Adrenal gland (tissue), 12 donors: ENCODE measurements around the gene SNRPF. TPM values are rescaled to one million over a fixed set of nuclear protein-coding genes. Genes with fewer than 3 reads are reported as not detected.
A peak's percentile ranks its signal among the peaks of the same experiment; 100 is the strongest.

Experiments used
- DNase-seq, 7 donors: peaks; one replicate each; pipeline ENCODE4 v3.0.0-alpha.2; 2019 to 2020
- H3K27ac ChIP-seq, 5 donors: fragments of 200-600 bp; sonication (generic) in 4 of 5; 1 replicate in 3 of 5; 2 replicates in 2 of 5; pipeline versions ENCODE4 v1.5.1 to v1.8.0; 2016 to 2020; ENCODE audit warnings: mild to moderate bottlenecking in 1 of 5
- H3K27me3 ChIP-seq: fragments of 200-600 bp; 2 replicates; pipeline ENCODE4 v1.8.0; 2021
- H3K36me3 ChIP-seq, 2 donors: fragments of 200-600 bp; replicated peaks in 1 of 2; 1 replicate in 1 of 2; 2 replicates in 1 of 2; pipeline versions ENCODE4 v1.5.1 to v1.8.0; 2018 to 2022
- H3K4me1 ChIP-seq, 2 donors: fragments of 200-600 bp; replicated peaks in 1 of 2; 1 replicate in 1 of 2; 2 replicates in 1 of 2; pipeline versions ENCODE4 v1.5.1 to v1.8.0; 2018 to 2021
- H3K4me3 ChIP-seq, 4 donors: fragments of 200-600 bp; sonication (generic) in 3 of 4; one replicate each; pipeline ENCODE4 v1.5.1; 2016 to 2018
- H3K9me3 ChIP-seq, 3 donors: fragments of 200-600 bp; sonication (generic) in 1 of 3; replicated peaks in 1 of 3; 1 replicate in 2 of 3; 2 replicates in 1 of 3; pipeline versions ENCODE4 v1.5.1 to v1.8.0; 2016 to 2021
- POLR2A ChIP-seq, 2 donors: fragments of 450-650 bp; IDR thresholded peaks; one replicate each; pipeline ENCODE4 v1.6.1; 2017; ENCODE audit warnings: antibody characterized with exemption in 2 of 2, mild to moderate bottlenecking in 2 of 2, moderate library complexity in 1 of 2
- WGBS, 4 donors: extraction: QIAGEN DNeasy Blood & Tissue Kit in 2 of 4; methylation state at CpG; one replicate each; pipeline versions ENCODE4 v1.1.5 to v1.1.7; 2013 to 2017; 5-methylcytosine and 5-hydroxymethylcytosine counted together
- intact Hi-C, 2 donors: fragments of 100-400 bp; cut with DNase I; formaldehyde crosslinking; loops; one replicate each; pipeline versions ENCODE4 v1.14.1 to v1.15.0; 2022 to 2023
- polyA plus RNA-seq, 3 donors: library from polyadenylated mRNA; stranded (reverse); fragments of 200-250 nt in 2 of 3; fragments of 350-450 nt in 1 of 3; fragmentation: Illumina TruSeq in 1 of 3; extraction: RNeasy Lipid Tissue Mini Kit (QIAGEN cat#74804) in 1 of 3; gene quantifications; one replicate each; pipeline ENCODE4 v1.2.3, GENCODE V29; 2013 to 2014
- total RNA-seq, 9 donors: library from RNA; depleted of rRNA in 4 of 9; stranded (reverse); fragments of >200 nt in 4 of 9; fragments of 120-200 nt in 1 of 9; fragmentation: NEBNext Ultra II Directional in 1 of 9; extraction: Animal tissue kit (Norgen Biotek cat#: 25700) in 1 of 9; gene quantifications; one replicate each; pipeline versions ENCODE4 v1.1.0 to v1.2.4, GENCODE V29; 2013 to 2023
- TF ChIP-seq, protein P1 (sequence below), 6 experiments: fragments of 450-650 bp in 4 of 6; fragments of 200-600 bp in 2 of 6; sonication (generic) in 1 of 6; IDR thresholded peaks; 1 replicate in 5 of 6; 2 replicates in 1 of 6; pipeline versions ENCODE4 v1.5.1 to v1.8.0; 2016 to 2021; ENCODE audit warnings: antibody characterized with exemption in 6 of 6, mild to moderate bottlenecking in 2 of 6, moderate library complexity in 1 of 6
- donor health status: healthy with polysubstance abuse.
- donor health status: Bipolar disorder and iron deficiency.
- donor health status: DM: yes; HTN: yes; CAD: no.
- donor health status: DM: no; HTN: no; CAD: no.
- donor health status: DM: no; HTN: no; CAD: no.
- donor health status: DM: yes; HTN: yes; CAD: no.

Gene SNRPF
- total and polyA plus RNA-seq, 12 donors: 3.4 to 64.3 (median 16.4) TPM

DNA sequence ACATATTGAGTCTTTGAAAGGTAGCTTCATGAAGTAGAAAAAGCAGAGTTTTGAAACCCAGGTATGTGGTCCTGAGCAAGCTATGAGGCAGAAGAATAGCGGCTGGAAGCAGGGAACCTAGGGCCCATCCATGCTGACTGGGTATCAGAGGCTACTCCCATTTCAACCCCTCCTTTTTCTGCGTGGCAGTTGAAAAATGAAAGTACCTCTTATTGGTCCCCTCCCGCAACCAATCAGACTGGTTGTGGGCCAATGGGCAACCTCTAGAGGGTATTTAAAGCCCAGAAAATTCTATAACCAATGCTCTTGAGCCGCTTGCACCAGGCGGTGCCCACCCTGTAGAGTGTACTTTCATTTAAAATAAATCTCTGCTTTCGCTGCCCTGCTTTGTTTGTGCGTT lies 1.6 kb upstream of the SNRPF start:
- intact Hi-C loops: no loop called here
- no peak for DNase-seq

DNA sequence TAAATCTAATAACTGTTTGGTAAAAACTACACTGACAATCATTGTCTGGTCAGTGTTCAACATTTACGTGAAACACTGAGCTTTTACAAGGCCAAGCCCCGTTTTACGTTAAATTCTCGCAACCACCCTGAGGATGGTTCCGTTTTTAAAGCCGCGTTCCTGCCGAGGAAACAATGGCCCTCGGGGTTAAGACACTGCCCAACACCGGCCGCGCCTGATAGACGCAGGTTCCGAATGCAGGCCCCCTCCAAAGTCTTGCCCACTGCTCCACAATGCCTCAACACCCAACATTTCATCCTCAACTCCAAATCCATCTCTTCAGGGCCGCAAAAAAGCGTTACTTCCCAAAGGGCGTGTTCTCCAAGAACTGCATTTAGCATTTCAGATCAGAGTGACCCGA lies 953 bp upstream of the SNRPF start:
- Histone ChIP-seq H3K4me3 (peak overlapping the region in 1 of 4 donors; percentile 59), H3K27me3 (no peaks in the 10 kb centered on the region), H3K4me1 (peaks cover 13 to 19% of the 10 kb centered on the region in 2 donors), H3K36me3 (peaks cover 0 to 16% of the 10 kb centered on the region in 2 donors), H3K9me3 (no peaks in the 10 kb centered on the region), H3K27ac (no peak overlapping the region)
- intact Hi-C loops: no loop called here
- TF ChIP-seq, protein P1, sequence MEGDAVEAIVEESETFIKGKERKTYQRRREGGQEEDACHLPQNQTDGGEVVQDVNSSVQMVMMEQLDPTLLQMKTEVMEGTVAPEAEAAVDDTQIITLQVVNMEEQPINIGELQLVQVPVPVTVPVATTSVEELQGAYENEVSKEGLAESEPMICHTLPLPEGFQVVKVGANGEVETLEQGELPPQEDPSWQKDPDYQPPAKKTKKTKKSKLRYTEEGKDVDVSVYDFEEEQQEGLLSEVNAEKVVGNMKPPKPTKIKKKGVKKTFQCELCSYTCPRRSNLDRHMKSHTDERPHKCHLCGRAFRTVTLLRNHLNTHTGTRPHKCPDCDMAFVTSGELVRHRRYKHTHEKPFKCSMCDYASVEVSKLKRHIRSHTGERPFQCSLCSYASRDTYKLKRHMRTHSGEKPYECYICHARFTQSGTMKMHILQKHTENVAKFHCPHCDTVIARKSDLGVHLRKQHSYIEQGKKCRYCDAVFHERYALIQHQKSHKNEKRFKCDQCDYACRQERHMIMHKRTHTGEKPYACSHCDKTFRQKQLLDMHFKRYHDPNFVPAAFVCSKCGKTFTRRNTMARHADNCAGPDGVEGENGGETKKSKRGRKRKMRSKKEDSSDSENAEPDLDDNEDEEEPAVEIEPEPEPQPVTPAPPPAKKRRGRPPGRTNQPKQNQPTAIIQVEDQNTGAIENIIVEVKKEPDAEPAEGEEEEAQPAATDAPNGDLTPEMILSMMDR (IDR thresholded peaks at IDR 0.05): no peak
- TF ChIP-seq POLR2A (IDR thresholded peaks at IDR 0.05): no peak
- 54 to 64% (median 58%) methylated on average over 18 of the region's 18 CpGs for WGBS, 4 donors
- no peak for DNase-seq

More for the DNA sequence above, 1.6 kb upstream of the SNRPF start:
- TF ChIP-seq, protein P1 (IDR thresholded peaks at IDR 0.05): no peak
- TF ChIP-seq POLR2A (IDR thresholded peaks at IDR 0.05): no peak
- H3K27ac ChIP-seq: no peak overlapping the region
- 93 to 97% (median 96%) methylated on average over 7 of the region's 7 CpGs for WGBS, 4 donors
- H3K36me3 ChIP-seq: peaks cover 0 to 10% of the 10 kb centered on the region in 2 donors
- H3K4me3 ChIP-seq: no peak overlapping the region
- peaks cover 13 to 19% of the 10 kb centered on the region in 2 donors for H3K4me1 ChIP-seq
- H3K9me3 ChIP-seq: no peaks in the 10 kb centered on the region
- no peaks in the 10 kb centered on the region for H3K27me3 ChIP-seq

DNA sequence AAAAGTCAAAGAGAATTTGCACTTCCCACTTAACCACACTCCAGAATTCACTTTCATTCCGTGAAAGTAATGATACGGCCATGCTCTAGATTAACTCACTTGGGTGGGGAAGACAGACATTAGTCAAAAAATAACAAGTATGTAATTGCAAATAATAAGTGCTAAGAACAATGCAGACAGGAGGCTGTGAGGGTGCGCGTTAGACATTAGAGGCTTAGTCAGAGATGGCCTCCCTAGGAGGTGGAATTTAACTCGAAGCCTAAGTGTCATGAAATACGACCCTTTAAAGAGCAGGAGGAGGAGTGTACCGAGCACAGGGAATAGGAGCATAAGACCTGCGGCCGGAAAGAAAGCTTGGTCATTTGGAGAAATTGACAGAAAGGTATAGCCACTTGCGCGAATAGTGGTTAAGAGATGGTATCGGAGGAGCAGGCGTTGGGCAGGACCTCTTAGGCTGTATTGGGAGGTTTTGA lies 628 bp downstream of the SNRPF start:
- Histone ChIP-seq H3K4me3 (peak overlapping the region; percentile 35 to 71 (median 51)), H3K27ac (peak overlapping the region in 4 of 5 donors; percentile 58 to 85 (median 82)), H3K9me3 (no peaks in the 10 kb centered on the region), H3K27me3 (no peaks in the 10 kb centered on the region), H3K4me1 (peaks cover 13 to 19% of the 10 kb centered on the region in 2 donors), H3K36me3 (peaks cover 0 to 20% of the 10 kb centered on the region in 2 donors)
- intact Hi-C loops: no loop called here
- DNase-seq: no peak
- TF ChIP-seq, protein P1 (IDR thresholded peaks at IDR 0.05): no peak
- TF ChIP-seq POLR2A (IDR thresholded peaks at IDR 0.05): no peak
- 0 to 3% (median 1%) methylated on average over 13 of the region's 13 CpGs for WGBS, 4 donors

DNA sequence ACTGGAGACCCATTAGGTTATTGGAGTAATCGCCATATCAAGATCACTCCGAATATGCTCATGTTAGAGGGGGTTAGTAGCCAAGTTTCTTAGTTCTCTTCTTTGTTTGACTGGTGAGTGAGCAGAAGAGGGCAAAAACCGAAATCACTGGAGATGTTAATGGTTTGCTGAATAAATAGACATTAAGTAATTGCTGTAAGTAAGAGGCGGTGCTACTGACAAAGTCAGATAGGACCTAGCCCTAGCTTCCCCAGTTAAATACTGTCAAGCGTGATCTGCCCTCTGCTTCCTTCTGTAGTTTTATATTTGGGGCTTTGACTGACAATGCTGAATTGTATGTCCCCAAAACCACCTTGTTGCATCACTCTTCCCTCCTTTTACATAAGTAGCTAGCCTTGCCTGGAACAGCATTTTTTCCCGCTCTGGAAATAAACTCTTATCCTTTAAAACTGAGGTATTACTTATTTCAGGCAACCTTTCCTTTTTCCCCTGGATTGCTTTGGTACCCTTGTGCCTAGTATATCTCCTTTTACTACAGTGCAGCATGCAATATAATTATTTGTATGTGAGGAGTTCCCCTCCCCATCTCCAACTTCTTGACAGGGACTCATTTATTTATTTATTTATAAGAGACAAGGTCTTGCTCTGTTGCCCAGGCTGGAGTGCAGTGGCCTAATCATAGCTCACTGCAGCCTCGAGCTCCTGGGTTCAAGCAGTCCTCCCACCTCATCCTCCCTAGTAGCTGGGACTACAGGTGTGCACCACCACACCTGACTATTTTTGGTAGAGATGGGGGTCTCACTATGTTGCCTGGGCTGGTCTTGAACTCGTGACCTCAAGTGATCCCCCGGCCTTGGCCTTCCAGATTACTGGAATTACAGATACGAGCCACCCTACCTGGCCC lies 1.4 kb downstream of the SNRPF start:
- WGBS, 4 donors: 64 to 70% (median 66%) methylated on average over 10 of the region's 10 CpGs
- Histone ChIP-seq H3K4me1 (peaks cover 13 to 19% of the 10 kb centered on the region in 2 donors), H3K36me3 (peaks cover 0 to 27% of the 10 kb centered on the region in 2 donors), H3K27ac (no peak overlapping the region), H3K4me3 (peak overlapping the region in 1 of 4 donors; percentile 59), H3K27me3 (no peaks in the 10 kb centered on the region), H3K9me3 (no peaks in the 10 kb centered on the region)
- DNase-seq: no peak
- no peak for TF ChIP-seq POLR2A (IDR thresholded peaks at IDR 0.05)
- TF ChIP-seq, protein P1 (IDR thresholded peaks at IDR 0.05): no peak
- intact Hi-C loops: no loop called here
